ENCODE results near the gene RDX.

DNA sequence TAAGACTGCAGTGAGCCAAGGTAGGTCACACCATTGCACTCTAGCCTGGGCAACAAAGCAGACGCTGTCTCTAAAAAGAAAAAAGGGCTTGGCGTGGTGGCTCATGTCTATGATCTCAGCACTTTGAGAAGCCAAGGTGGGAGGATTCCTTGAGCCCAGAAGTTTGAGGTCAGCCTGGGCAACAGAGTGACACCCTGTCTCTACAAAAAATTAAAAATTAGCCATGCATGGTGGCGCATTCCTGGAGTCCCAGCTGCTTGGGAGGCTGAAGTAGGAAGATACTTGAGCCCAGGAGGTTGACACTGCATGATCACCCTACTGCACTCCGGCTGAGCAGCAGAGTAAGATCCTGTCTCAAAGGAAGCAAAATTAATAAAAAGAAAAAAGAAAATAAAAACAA lies 38.9 kb upstream of the RDX start:
- TF ChIP-seq, protein P1, sequence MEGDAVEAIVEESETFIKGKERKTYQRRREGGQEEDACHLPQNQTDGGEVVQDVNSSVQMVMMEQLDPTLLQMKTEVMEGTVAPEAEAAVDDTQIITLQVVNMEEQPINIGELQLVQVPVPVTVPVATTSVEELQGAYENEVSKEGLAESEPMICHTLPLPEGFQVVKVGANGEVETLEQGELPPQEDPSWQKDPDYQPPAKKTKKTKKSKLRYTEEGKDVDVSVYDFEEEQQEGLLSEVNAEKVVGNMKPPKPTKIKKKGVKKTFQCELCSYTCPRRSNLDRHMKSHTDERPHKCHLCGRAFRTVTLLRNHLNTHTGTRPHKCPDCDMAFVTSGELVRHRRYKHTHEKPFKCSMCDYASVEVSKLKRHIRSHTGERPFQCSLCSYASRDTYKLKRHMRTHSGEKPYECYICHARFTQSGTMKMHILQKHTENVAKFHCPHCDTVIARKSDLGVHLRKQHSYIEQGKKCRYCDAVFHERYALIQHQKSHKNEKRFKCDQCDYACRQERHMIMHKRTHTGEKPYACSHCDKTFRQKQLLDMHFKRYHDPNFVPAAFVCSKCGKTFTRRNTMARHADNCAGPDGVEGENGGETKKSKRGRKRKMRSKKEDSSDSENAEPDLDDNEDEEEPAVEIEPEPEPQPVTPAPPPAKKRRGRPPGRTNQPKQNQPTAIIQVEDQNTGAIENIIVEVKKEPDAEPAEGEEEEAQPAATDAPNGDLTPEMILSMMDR (conservative IDR thresholded peaks at IDR 0.05): no peak
- no peak for TF ChIP-seq EZH2 (IDR thresholded peaks at IDR 0.05; ENCODE audit: low read depth)

All from PC-9 (cell line).